OCI-LY3 (cell line): Measurements from ENCODE around the gene MAMSTR.

ENCODE experiments used
- H2AFZ ChIP-seq: fragments of 200-600, 300-600 bp; shearing (Covaris generic); 2 replicates; pipeline ENCODE4 v1.6.0; 2014; ENCODE audit warnings: antibody characterized with exemption, low read depth, low read length
- H3K27ac ChIP-seq: fragments of 200-600, 300-600 bp; sonication (generic); 2 replicates; pipeline ENCODE4 v1.5.1; 2014; ENCODE audit warnings: mild to moderate bottlenecking, low read length, moderate library complexity, mixed read lengths
- H3K27me3 ChIP-seq: fragments of 200-600, 300-600 bp; sonication (generic); 2 replicates; pipeline ENCODE4 v1.6.1; 2014; ENCODE audit warnings: low read depth, low read length, mixed read lengths
- H3K36me3 ChIP-seq: fragments of 200-600, 300-600 bp; sonication (generic); replicated peaks from 2 replicates; pipeline ENCODE3; 2014; ENCODE audit warnings: low read depth, low read length, mixed read lengths
- H3K4me1 ChIP-seq: fragments of 300-600, 200-600 bp; sonication (generic); 2 replicates; pipeline ENCODE4 v1.6.1; 2014; ENCODE audit warnings: low read length, mixed read lengths
- H3K4me2 ChIP-seq: fragments of 200-600, 300-600 bp; sonication (generic); 2 replicates; pipeline ENCODE4 v1.6.1; 2014; ENCODE audit warnings: low read length, mixed read lengths
- H3K4me3 ChIP-seq: fragments of 300-600, 200-600 bp; sonication (generic); 2 replicates; pipeline ENCODE4 v1.5.1; 2014; ENCODE audit warnings: antibody characterized with exemption, mild to moderate bottlenecking, low read length, moderate library complexity
- H3K79me2 ChIP-seq: fragments of 300-600, 200-600 bp; shearing (Covaris generic); 2 replicates; pipeline ENCODE4 v1.6.1; 2014; ENCODE audit warnings: mild to moderate bottlenecking, low read length, mixed read lengths
- H3K9ac ChIP-seq: fragments of 300-600, 200-600 bp; shearing (Covaris generic); 2 replicates; pipeline ENCODE4 v1.6.0; 2014; ENCODE audit warnings: mild to moderate bottlenecking, low read length, moderate library complexity
- H3K9me3 ChIP-seq: fragments of 200-600, 300-600 bp; shearing (Covaris generic); 2 replicates; pipeline ENCODE4 v1.6.1; 2014; ENCODE audit warnings: low read length, mixed read lengths; ENCODE audit not compliant: insufficient read depth
- H4K20me1 ChIP-seq: fragments of 200-600, 300-600 bp; sonication (generic); 2 replicates; pipeline ENCODE4 v1.6.1; 2016; ENCODE audit warnings: low read length, mixed read lengths; ENCODE audit not compliant: insufficient read depth
- CTCF ChIP-seq: fragments of 200-600, 300-600 bp; sonication (generic); IDR thresholded peaks from 2 replicates; pipeline ENCODE4 v1.5.1; 2014; ENCODE audit warnings: antibody characterized with exemption, low read length, low read depth
- EZH2phosphoT487 ChIP-seq: fragments of 200-600 bp; shearing (Covaris generic); IDR thresholded peaks from 2 replicates; pipeline ENCODE4 v1.6.1; 2018; ENCODE audit warnings: antibody characterized with exemption, mixed run types, low read depth

The MAMSTR gene

DNA sequence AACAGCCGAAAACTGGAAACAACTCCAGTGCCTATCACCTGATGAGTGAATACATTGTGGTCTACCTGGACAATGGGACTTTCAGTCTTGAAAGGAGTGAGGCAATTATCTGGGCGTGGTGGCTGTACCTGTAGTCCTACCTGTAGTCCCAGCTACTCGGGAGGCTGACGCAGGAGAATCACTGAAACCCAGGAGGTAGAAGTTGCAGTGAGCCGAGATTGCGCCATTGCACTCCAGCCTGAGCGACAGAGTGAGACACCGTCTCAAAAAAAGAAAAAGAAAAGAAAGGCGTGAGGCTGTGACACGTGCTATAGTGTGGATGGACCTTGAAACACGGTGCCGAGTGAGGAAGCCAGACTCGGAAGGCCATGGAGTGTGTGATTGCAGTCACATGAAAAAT is 42.6 kb downstream of the MAMSTR start:
- Histone ChIP-seq H3K27me3 (no peaks in the 10 kb centered on the region), H3K4me3 (no peak overlapping the region), H3K4me2 (no peak overlapping the region), H2AFZ (no peak overlapping the region), H3K27ac (no peak overlapping the region), H3K79me2 (no peaks in the 10 kb centered on the region), H3K9me3 (no peaks in the 10 kb centered on the region), H3K36me3 (no peaks in the 10 kb centered on the region), H3K9ac (no peak overlapping the region), H4K20me1 (no peaks in the 10 kb centered on the region), H3K4me1 (peaks cover 5% of the 10 kb centered on the region)
- no peak for TF ChIP-seq EZH2phosphoT487
- TF ChIP-seq CTCF, result no peak

DNA sequence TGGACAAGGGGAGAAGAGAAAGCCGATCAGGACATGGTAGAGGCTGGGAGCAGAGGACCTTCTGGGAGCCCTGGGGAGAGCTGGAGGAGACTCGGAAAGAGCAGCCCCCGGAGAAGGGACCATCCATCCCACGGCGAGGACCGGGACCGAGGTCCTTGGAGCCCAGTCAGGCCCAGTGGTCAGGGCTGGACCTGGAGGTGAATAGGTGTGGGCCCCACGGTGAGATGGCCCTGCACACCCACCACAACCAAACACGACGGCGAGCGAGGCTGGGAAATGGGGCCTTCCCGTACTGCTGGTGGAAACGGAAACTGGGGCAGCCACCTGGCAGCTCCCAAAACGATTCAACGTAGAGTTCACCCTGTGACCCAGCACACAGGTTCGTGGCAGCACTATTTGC is 43.0 kb downstream of the MAMSTR start:
- Histone ChIP-seq H3K36me3 (no peaks in the 10 kb centered on the region), H3K9me3 (no peaks in the 10 kb centered on the region), H3K4me3 (no peak overlapping the region), H3K27ac (no peak overlapping the region), H3K4me1 (peaks cover 5% of the 10 kb centered on the region), H3K27me3 (no peaks in the 10 kb centered on the region), H3K4me2 (no peak overlapping the region), H3K79me2 (no peaks in the 10 kb centered on the region), H3K9ac (no peak overlapping the region), H4K20me1 (no peaks in the 10 kb centered on the region), H2AFZ (no peak overlapping the region)
- no peak for TF ChIP-seq CTCF
- TF ChIP-seq EZH2phosphoT487, result no peak

GRCh38 chr19:48674921-48675824 is 44.4 kb downstream of the MAMSTR start:
- Histone ChIP-seq H3K27me3 (no peaks in the 10 kb centered on the region), H3K9me3 (no peaks in the 10 kb centered on the region), H2AFZ (peak overlapping the region; percentile 3), H3K4me3 (no peak overlapping the region), H3K36me3 (no peaks in the 10 kb centered on the region), H3K4me1 (peaks cover 5% of the 10 kb centered on the region), H3K27ac (no peak overlapping the region), H3K4me2 (peak overlapping the region; percentile 21), H3K9ac (no peak overlapping the region), H4K20me1 (no peaks in the 10 kb centered on the region), H3K79me2 (no peaks in the 10 kb centered on the region)
- TF ChIP-seq EZH2phosphoT487 (no peak), CTCF (peak; percentile 92)

GRCh38 chr19:48674216-48674809 is 45.2 kb downstream of the MAMSTR start:
- no peak overlapping the region for H3K9ac ChIP-seq
- H3K4me1 ChIP-seq, result peaks cover 5% of the 10 kb centered on the region
- H4K20me1 ChIP-seq, result no peaks in the 10 kb centered on the region
- no peak overlapping the region for H3K27ac ChIP-seq
- H3K4me2 ChIP-seq, result no peak overlapping the region
- no peaks in the 10 kb centered on the region for H3K36me3 ChIP-seq
- no peak overlapping the region for H3K4me3 ChIP-seq
- H3K79me2 ChIP-seq, result no peaks in the 10 kb centered on the region
- no peak overlapping the region for H2AFZ ChIP-seq
- no peaks in the 10 kb centered on the region for H3K27me3 ChIP-seq
- no peaks in the 10 kb centered on the region for H3K9me3 ChIP-seq
- no peak for TF ChIP-seq EZH2phosphoT487
